Esophagus muscularis mucosa (tissue), 4 donors: Measurements from ENCODE around the gene CBX5. TPM values are rescaled to one million over a fixed set of nuclear protein-coding genes. Genes with fewer than 3 reads are reported as not detected.

Experiments used
- DNase-seq: peaks from one replicate; pipeline ENCODE4 v3.0.0-alpha.2; 2017; ENCODE audit errors: extremely low spot score
- H3K27ac ChIP-seq, 4 donors: fragments of 200-600 bp; sonication (generic); replicated peaks in 1 of 4; 1 replicate in 3 of 4; 2 replicates in 1 of 4; pipeline ENCODE4 v1.5.1; 2016 to 2019; ENCODE audit warnings: mild to moderate bottlenecking in 1 of 4
- H3K27me3 ChIP-seq, 4 donors: fragments of 200-600 bp; sonication (generic); one replicate each; pipeline versions ENCODE4 v1.5.1 to v1.6.0; 2016 to 2019
- H3K36me3 ChIP-seq, 4 donors: fragments of 200-600 bp; sonication (generic); one replicate each; pipeline ENCODE4 v1.5.1; 2016 to 2019
- H3K4me1 ChIP-seq, 4 donors: fragments of 200-600 bp; sonication (generic); one replicate each; pipeline ENCODE4 v1.5.1; 2016 to 2019
- H3K4me3 ChIP-seq, 4 donors: fragments of 200-600 bp; sonication (generic); 1 replicate in 2 of 4; 2 replicates in 2 of 4; pipeline ENCODE4 v1.5.1; 2016 to 2019; ENCODE audit warnings: mild to moderate bottlenecking in 4 of 4, moderate library complexity in 1 of 4
- H3K9me3 ChIP-seq, 4 donors: fragments of 200-600 bp; sonication (generic); 1 replicate in 3 of 4; 2 replicates in 1 of 4; pipeline ENCODE4 v1.5.1; 2016 to 2019
- EP300 ChIP-seq: sonication (generic); formaldehyde crosslinking; IDR thresholded peaks from one replicate; pipeline ENCODE4 v1.6.1; 2017; ENCODE audit warnings: antibody characterized with exemption
- POLR2A ChIP-seq: fragments of 450-650 bp; IDR thresholded peaks from one replicate; pipeline ENCODE4 v1.6.1; 2017; ENCODE audit warnings: antibody characterized with exemption, moderate library complexity, mild to moderate bottlenecking, low read depth
- POLR2AphosphoS5 ChIP-seq, 2 donors: sonication (generic); formaldehyde crosslinking; IDR thresholded peaks; one replicate each; pipeline ENCODE4 v1.6.1; 2017; ENCODE audit warnings: antibody characterized with exemption in 2 of 2
- WGBS: methylation state at CpG from one replicate; pipeline ENCODE4 v1.1.5; 2018; 5-methylcytosine and 5-hydroxymethylcytosine counted together
- intact Hi-C: fragments of 100-400 bp; cut with DNase I; formaldehyde crosslinking; loops from one replicate; pipeline ENCODE4 v1.15.1; 2023
- total RNA-seq, 4 donors: library from RNA; depleted of rRNA; stranded (reverse); fragments of >200 nt; gene quantifications; one replicate each; pipeline versions ENCODE4 v1.1.0 to v1.2.1, GENCODE V29; 2016
- TF ChIP-seq, protein P1 (sequence below), 3 experiments: fragments of 200-600 bp in 2 of 3; fragments of 450-650 bp in 1 of 3; sonication (generic) in 2 of 3; IDR thresholded peaks; one replicate each; pipeline ENCODE4 v1.5.1; 2017 to 2019; ENCODE audit warnings: antibody characterized with exemption in 3 of 3, mild to moderate bottlenecking in 2 of 3, moderate library complexity in 1 of 3

The CBX5 gene
- total RNA-seq, 4 donors from 2014 or later, result 29.0 to 45.3 (median 37.3) TPM

DNA sequence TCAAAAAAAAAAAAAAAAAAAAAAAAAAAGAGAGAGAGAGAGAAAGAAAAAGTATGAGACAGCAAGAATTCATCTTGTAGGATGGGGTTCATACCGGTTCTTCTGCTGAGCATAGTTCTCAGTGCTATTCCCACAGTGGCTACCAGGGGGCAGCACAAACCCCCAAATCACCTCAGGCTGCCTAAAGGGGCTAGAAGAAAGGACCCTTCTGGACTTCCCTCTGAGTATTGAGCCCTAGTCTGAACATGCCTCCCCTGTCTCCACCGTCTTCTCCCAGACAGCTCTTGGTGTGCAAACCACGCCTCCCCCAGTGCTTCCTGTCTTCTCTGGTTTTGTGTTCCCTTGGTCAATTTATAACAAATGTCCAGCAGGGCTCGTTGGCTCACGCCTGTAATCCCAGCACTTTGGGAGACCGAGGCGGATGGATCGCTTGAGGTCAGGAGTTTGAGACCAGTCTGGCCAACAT lies 59.8 kb downstream of the CBX5 start:
- H3K4me3 ChIP-seq, result no peak overlapping the region
- intact Hi-C loops, result no loop called here
- no peak for DNase-seq
- no peaks in the 10 kb centered on the region for H3K36me3 ChIP-seq
- H3K9me3 ChIP-seq, result no peaks in the 10 kb centered on the region
- H3K27me3 ChIP-seq, result peaks cover 0 to 34% (median 14%) of the 10 kb centered on the region in 4 donors
- no peak overlapping the region for H3K27ac ChIP-seq
- 31% methylated on average over 8 of the region's 8 CpGs for WGBS
- H3K4me1 ChIP-seq, result peaks cover 21 to 29% (median 27%) of the 10 kb centered on the region in 4 donors
- TF ChIP-seq POLR2A, result no peak
- TF ChIP-seq, protein P1, sequence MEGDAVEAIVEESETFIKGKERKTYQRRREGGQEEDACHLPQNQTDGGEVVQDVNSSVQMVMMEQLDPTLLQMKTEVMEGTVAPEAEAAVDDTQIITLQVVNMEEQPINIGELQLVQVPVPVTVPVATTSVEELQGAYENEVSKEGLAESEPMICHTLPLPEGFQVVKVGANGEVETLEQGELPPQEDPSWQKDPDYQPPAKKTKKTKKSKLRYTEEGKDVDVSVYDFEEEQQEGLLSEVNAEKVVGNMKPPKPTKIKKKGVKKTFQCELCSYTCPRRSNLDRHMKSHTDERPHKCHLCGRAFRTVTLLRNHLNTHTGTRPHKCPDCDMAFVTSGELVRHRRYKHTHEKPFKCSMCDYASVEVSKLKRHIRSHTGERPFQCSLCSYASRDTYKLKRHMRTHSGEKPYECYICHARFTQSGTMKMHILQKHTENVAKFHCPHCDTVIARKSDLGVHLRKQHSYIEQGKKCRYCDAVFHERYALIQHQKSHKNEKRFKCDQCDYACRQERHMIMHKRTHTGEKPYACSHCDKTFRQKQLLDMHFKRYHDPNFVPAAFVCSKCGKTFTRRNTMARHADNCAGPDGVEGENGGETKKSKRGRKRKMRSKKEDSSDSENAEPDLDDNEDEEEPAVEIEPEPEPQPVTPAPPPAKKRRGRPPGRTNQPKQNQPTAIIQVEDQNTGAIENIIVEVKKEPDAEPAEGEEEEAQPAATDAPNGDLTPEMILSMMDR (IDR thresholded peaks at IDR 0.05), result peak; percentile 64 to 85 (median 71)

DNA sequence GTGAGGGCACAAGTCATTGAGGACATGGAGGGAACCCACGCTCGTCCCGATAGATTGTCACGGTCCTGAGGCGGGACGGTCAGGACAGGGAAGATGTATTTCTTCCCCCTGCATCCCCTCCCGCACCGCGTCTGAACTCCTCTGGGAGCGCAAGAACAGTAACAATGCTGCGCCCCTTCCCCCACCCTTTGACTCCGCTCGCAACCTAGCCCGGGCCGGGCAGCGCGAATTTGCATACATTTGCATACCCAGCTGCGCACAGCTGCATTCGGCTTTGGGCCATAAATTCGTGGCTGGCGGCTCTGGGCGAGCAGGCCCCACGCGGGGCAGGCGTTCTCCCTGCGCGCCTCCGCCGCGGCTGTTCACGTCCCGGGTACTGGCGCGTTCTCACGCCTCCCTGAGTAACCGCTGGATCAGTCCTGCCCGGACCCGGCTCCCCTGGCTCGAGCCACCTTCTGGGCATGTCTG lies 62.1 kb downstream of the CBX5 start:
- no peaks in the 10 kb centered on the region for H3K9me3 ChIP-seq
- no peaks in the 10 kb centered on the region for H3K36me3 ChIP-seq
- DNase-seq, result no peak
- intact Hi-C loops, result loop anchor here (5.0 kb wide), 1 partner anchor 144 kb away; the partner anchor contains the start of gene GPR84
- TF ChIP-seq EP300 (no peak), POLR2AphosphoS5 (IDR thresholded peaks at IDR 0.05) (no peak), POLR2A (no peak)
- TF ChIP-seq, protein P1 (IDR thresholded peaks at IDR 0.05), result no peak
- peaks cover 0 to 57% (median 21%) of the 10 kb centered on the region in 4 donors for H3K27me3 ChIP-seq
- peaks cover 25 to 41% (median 35%) of the 10 kb centered on the region in 4 donors for H3K4me1 ChIP-seq
- H3K4me3 ChIP-seq, result peak overlapping the region; percentile 37 to 55 (median 41)
- 3% methylated on average over 6 of the region's 39 CpGs for WGBS
- no peak overlapping the region for H3K27ac ChIP-seq

DNA sequence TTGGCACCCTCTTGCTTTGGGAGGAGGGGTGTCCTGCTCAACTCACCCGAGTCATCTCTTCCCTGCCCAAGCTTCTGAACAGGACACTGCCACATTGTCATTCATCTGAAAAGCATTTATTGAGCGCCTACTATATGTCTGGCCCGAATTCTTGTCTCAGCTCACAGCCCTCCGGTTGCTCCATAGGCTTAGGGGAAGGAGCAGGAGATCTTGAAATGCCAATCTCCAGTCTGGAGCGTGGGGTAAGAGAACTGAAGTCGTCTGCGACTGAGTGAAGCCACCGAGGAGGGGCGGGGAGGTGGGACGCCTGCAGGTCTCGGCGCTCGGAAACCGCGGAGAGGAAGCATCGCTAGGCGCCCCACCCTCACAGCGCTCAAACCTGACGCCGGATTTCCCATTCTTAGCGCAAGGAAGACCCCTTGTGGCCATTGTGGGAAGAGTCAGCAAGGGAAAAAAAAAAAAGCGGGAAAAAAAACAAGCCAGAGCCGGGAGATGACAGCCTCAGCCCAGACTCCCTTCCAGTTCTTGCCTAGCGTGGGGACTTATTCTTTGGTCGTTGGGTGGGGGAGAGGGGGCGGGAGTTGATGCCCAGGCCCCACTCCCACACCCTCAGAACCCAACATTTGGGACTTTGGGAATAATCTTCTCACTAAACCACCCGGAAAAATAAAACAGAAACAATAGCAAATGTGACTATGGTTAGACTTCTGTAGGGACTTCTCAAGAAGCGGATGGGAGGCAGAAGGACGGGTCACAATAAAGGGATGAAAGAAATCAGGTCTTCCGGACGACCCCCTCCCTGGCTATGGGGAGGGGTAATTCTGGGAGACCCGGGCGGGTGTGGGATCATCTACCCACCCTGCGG lies 62.9 kb downstream of the CBX5 start:
- Histone ChIP-seq H3K27me3 (peaks cover 0 to 65% (median 23%) of the 10 kb centered on the region in 4 donors), H3K4me3 (peak overlapping the region; percentile 37 to 55 (median 41)), H3K9me3 (no peaks in the 10 kb centered on the region), H3K36me3 (no peaks in the 10 kb centered on the region), H3K4me1 (peaks cover 25 to 41% (median 35%) of the 10 kb centered on the region in 4 donors), H3K27ac (no peak overlapping the region)
- TF ChIP-seq EP300 (no peak), POLR2AphosphoS5 (IDR thresholded peaks at IDR 0.05) (peak in 1 of 2 donors; percentile 47)
- TF ChIP-seq, protein P1 (IDR thresholded peaks at IDR 0.05), result peak; percentile 70 to 79 (median 72)
- WGBS, result under 1% methylated on average over 33 of the region's 34 CpGs
- intact Hi-C loops, result loop anchor here (5.0 kb wide), 1 partner anchor 145 kb away; the partner anchor contains the start of gene GPR84
- DNase-seq, result no peak

DNA sequence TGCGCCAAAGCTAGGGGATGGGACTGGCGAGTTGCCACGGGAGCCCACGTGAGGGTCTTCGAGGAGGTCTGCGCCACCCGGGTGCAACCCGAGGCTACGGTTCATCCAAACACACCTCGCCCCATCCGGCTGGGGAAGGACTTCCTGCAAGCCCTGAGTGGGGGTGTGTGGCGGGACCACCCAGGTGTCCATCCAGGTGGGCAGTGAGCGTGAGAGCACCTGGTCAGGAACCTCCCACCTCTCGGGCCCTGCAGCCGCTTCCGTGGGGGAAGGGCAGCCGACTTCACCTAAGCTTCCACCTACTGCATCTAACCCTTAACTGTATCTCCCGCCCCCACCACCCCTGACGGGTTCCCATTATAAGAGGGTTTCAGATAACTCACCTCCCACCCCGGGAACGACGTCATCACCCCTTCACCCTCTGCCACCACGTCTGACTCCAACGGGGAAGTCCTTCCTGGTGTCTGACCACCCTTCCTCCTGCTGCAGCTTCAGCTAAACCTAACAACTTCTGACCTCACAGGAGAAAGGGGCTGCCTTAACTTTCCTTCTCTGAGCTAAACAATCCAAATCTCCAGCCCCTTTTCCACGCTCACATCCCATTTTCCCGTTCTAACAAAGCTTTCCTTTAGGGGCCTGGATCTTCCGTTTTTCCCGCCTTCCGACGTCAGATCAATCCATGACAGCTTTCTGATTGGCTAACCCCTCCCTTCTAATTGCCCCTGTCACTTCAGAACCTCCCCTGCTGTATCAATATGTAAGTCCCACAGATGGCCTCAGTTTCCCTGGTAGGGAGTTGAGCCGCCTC lies 63.7 kb downstream of the CBX5 start:
- no peak for DNase-seq
- intact Hi-C loops, result loop anchor here (5.0 kb wide), 1 partner anchor 146 kb away; the partner anchor contains the start of gene GPR84

More for the DNA sequence above, 63.7 kb downstream of the CBX5 start:
- Histone ChIP-seq H3K36me3 (no peaks in the 10 kb centered on the region), H3K27me3 (peaks cover 0 to 73% (median 26%) of the 10 kb centered on the region in 4 donors), H3K9me3 (no peaks in the 10 kb centered on the region), H3K4me3 (peak overlapping the region; percentile 37 to 55 (median 41)), H3K4me1 (peaks cover 25 to 41% (median 35%) of the 10 kb centered on the region in 4 donors), H3K27ac (no peak overlapping the region)
- WGBS, result 16% methylated on average over 31 of the region's 31 CpGs
- no peak for TF ChIP-seq EP300
- TF ChIP-seq POLR2A, result no peak
- TF ChIP-seq, protein P1 (IDR thresholded peaks at IDR 0.05), result no peak
- TF ChIP-seq POLR2AphosphoS5 (IDR thresholded peaks at IDR 0.05), result no peak
